Neural cell (in vitro differentiated cells): ENCODE data around the gene HDAC3. TPM values are rescaled to one million over a fixed set of nuclear protein-coding genes. Genes with fewer than 3 reads are reported as not detected.

Source experiments
- H2AFZ ChIP-seq: fragments of 200-600, 300-800 bp; sonication (generic), shearing (Covaris generic); 2 replicates; pipeline ENCODE4 v1.6.0; 2014; ENCODE audit warnings: low read depth, mild to moderate bottlenecking, antibody characterized with exemption, low read length, moderate library complexity
- H3F3A ChIP-seq: fragments of 200-600 bp; shearing (Covaris generic); 2 replicates; pipeline ENCODE4 v1.6.1; 2016; ENCODE audit warnings: mild to moderate bottlenecking, moderate library complexity, mixed read lengths, antibody characterized with exemption, low read length; ENCODE audit not compliant: insufficient read depth, poor library complexity, severe bottlenecking
- H3K27ac ChIP-seq: fragments of 200-600, 300-800 bp; sonication (generic), shearing (Covaris generic); 2 replicates; pipeline ENCODE4 v1.5.1; 2014; ENCODE audit warnings: mild to moderate bottlenecking, low read length, moderate library complexity
- H3K27me3 ChIP-seq: fragments of 300-800, 200-600 bp; sonication (generic), shearing (Covaris generic); 2 replicates; pipeline ENCODE4 v1.6.0; 2014; ENCODE audit warnings: mild to moderate bottlenecking, low read depth, low read length, moderate library complexity; ENCODE audit not compliant: insufficient read depth
- H3K36me3 ChIP-seq: fragments of 300-800, 200-600 bp; sonication (generic), shearing (Covaris generic); 2 replicates; pipeline ENCODE4 v1.5.1; 2014; ENCODE audit warnings: mild to moderate bottlenecking, antibody characterized with exemption, low read length, moderate library complexity; ENCODE audit not compliant: insufficient read depth
- H3K4me2 ChIP-seq: fragments of 300-800, 200-600 bp; sonication (generic), shearing (Covaris generic); 2 replicates; pipeline ENCODE4 v1.6.0; 2014; ENCODE audit warnings: mild to moderate bottlenecking, low read length
- H3K4me3 ChIP-seq: fragments of 300-800, 200-600 bp; sonication (generic), shearing (Covaris generic); 2 replicates; pipeline ENCODE4 v1.5.1; 2014; ENCODE audit warnings: mild to moderate bottlenecking, low read length, moderate library complexity
- H3K79me2 ChIP-seq: fragments of 200-600 bp; shearing (Covaris generic); replicated peaks from 2 replicates; pipeline ENCODE4 v1.6.0; 2014; ENCODE audit warnings: mild to moderate bottlenecking, low read length, moderate library complexity; ENCODE audit not compliant: insufficient read depth
- H3K9ac ChIP-seq: fragments of 300-800, 200-600 bp; sonication (generic), shearing (Covaris generic); 2 replicates; pipeline ENCODE4 v1.6.1; 2016; ENCODE audit warnings: mild to moderate bottlenecking, low read length, mixed read lengths
- H3K9me2 ChIP-seq: fragments of 200-600 bp; shearing (Covaris generic); 2 replicates; pipeline ENCODE4 v1.6.1; 2016; ENCODE audit warnings: mild to moderate bottlenecking, low read length, mixed read lengths; ENCODE audit not compliant: insufficient read depth
- H3K9me3 ChIP-seq: fragments of 200-600, 300-800 bp; sonication (generic), shearing (Covaris generic); 2 replicates; pipeline ENCODE4 v1.6.1; 2016; ENCODE audit warnings: mild to moderate bottlenecking, mixed run types, low read length, moderate library complexity, mixed read lengths
- H4K20me1 ChIP-seq: fragments of 200-600 bp; shearing (Covaris generic); 2 replicates; pipeline ENCODE4 v1.6.1; 2016; ENCODE audit warnings: mild to moderate bottlenecking, mixed run types; ENCODE audit not compliant: insufficient read depth
- EP300 ChIP-seq: fragments of 450-650 bp; conservative IDR thresholded peaks from 2 replicates; pipeline ENCODE4 v1.6.1; 2014; ENCODE audit warnings: antibody characterized with exemption, mild to moderate bottlenecking, moderate library complexity; ENCODE audit not compliant: poor library complexity, severe bottlenecking
- EZH2 ChIP-seq: fragments of 200-600, 300-800 bp; shearing (Covaris generic), sonication (generic); IDR thresholded peaks from 2 replicates; pipeline ENCODE4 v1.6.1; 2014; ENCODE audit warnings: antibody characterized with exemption, low read length, borderline replicate concordance, mild to moderate bottlenecking; ENCODE audit not compliant: insufficient read depth, poor library complexity, severe bottlenecking
- SMC3 ChIP-seq: fragments of 450-650 bp; conservative IDR thresholded peaks from 2 replicates; pipeline ENCODE4 v1.6.1; 2014; ENCODE audit warnings: antibody characterized with exemption, mild to moderate bottlenecking, moderate library complexity; ENCODE audit not compliant: poor library complexity
- polyA plus RNA-seq: library from polyadenylated mRNA; depleted of rRNA; stranded (reverse); fragments of >200 nt; gene quantifications from 2 replicates; pipeline ENCODE4 v1.2.3, GENCODE V29; 2014
- small RNA-seq, 3 experiments: library from RNA; depleted of rRNA; stranded (forward); fragments of <200 nt; gene quantifications; one replicate each; pipeline ENCODE3, GENCODE V24; 2012

The HDAC3 gene
- polyA plus RNA-seq, 1 donor from 2014 or later, result 115 TPM

- Histone ChIP-seq H3K9me3 (no peaks in the 10 kb centered on the region), H3K27me3 (no peaks in the 10 kb centered on the region), H3K4me2 (no peak overlapping the region), H3K79me2 (no peaks in the 10 kb centered on the region), H4K20me1 (no peaks in the 10 kb centered on the region), H3K9ac (no peak overlapping the region), H3K27ac (no peak overlapping the region), H3K9me2 (no peaks in the 10 kb centered on the region), H3K36me3 (peaks cover 6% of the 10 kb centered on the region), H2AFZ (no peak overlapping the region), H3K4me3 (no peak overlapping the region), H3F3A (no peaks in the 10 kb centered on the region)
- TF ChIP-seq EP300, result no peak
- no peak for TF ChIP-seq EZH2
- no peak for TF ChIP-seq SMC3
Measured at GRCh38 chr5:141573489-141574121, 63.0 kb downstream of the HDAC3 start.

Small RNA genes lying within 50 kb of the gene (small RNA-seq; reads per million reads assigned to genes)
- 0 reads per million in 3 experiments for gene RPS27AP10

Other genes with a start within 250 kb of the HDAC3 start
- gene PCDHGB4, start 249.2 kb downstream of the HDAC3 start, polyA plus RNA-seq, result 9.3 and 13.0 TPM in 2 replicates
- 0.19 and 0.38 TPM in 2 replicates for gene PCDHGA8, start 244.2 kb downstream of the HDAC3 start, polyA plus RNA-seq
- 0.17 and 0.54 TPM in 2 replicates for gene PCDHGB5, start 238.9 kb downstream of the HDAC3 start, polyA plus RNA-seq
- 0.11 TPM in 1 of 2 replicates, not detected in the other for gene PCDHGA9, start 234.1 kb downstream of the HDAC3 start, polyA plus RNA-seq
- gene PCDHGB6, start 228.8 kb downstream of the HDAC3 start, polyA plus RNA-seq, result 29.2 and 34.4 TPM in 2 replicates
- gene PCDHGA10, start 223.9 kb downstream of the HDAC3 start, polyA plus RNA-seq, result 7.3 and 8.1 TPM in 2 replicates
- 4.7 and 5.1 TPM in 2 replicates for gene PCDHGB7, start 219.2 kb downstream of the HDAC3 start, polyA plus RNA-seq
- gene PCDHGA11, start 215.8 kb downstream of the HDAC3 start, polyA plus RNA-seq, result 0.32 and 0.62 TPM in 2 replicates
- gene PCDHGA12, start 206.3 kb downstream of the HDAC3 start, polyA plus RNA-seq, result 0.11 and 0.56 TPM in 2 replicates
- gene PCDHGC3, start 160.9 kb downstream of the HDAC3 start, polyA plus RNA-seq, result 2.1 and 2.8 TPM in 2 replicates
- gene PCDHGC4, start 151.8 kb downstream of the HDAC3 start, polyA plus RNA-seq, result 4.3 and 6.4 TPM in 2 replicates
- gene PCDHGC5, start 147.8 kb downstream of the HDAC3 start, polyA plus RNA-seq, result 0.51 and 0.54 TPM in 2 replicates
- gene DIAPH1, start 17.8 kb downstream of the HDAC3 start, polyA plus RNA-seq, result 21.9 and 22.4 TPM in 2 replicates
- 44.9 and 49.4 TPM in 2 replicates for gene RELL2, start 148 bp upstream of the HDAC3 start, polyA plus RNA-seq
- gene FCHSD1, start 14.6 kb upstream of the HDAC3 start, polyA plus RNA-seq, result 3.9 and 5.4 TPM in 2 replicates
- gene ARAP3, start 45.4 kb upstream of the HDAC3 start, polyA plus RNA-seq, result 1.4 and 1.8 TPM in 2 replicates
- gene PCDH1, start 241.6 kb upstream of the HDAC3 start, polyA plus RNA-seq, result 13.9 and 21.3 TPM in 2 replicates